Subcutaneous abdominal adipose tissue (tissue), 5 donors: ENCODE measurements around the gene HYAL1.
A peak's percentile ranks its signal among the peaks of the same experiment; 100 is the strongest.

ENCODE experiments used
- H3K27ac ChIP-seq: one replicate; pipeline ENCODE4 v1.7.0; 2013; ENCODE audit warnings: low read depth, mild to moderate bottlenecking, inconsistent platforms, low read length, moderate library complexity
- H3K27me3 ChIP-seq, 5 donors: one replicate each; pipeline ENCODE4 v1.7.0; 2013; ENCODE audit warnings: low read length in 5 of 5, inconsistent platforms in 1 of 5; ENCODE audit not compliant: control insufficient read depth in 5 of 5, insufficient read depth in 4 of 5
- H3K36me3 ChIP-seq, 5 donors: one replicate each; pipeline ENCODE4 v1.7.0; 2013; ENCODE audit warnings: low read length in 5 of 5; ENCODE audit not compliant: control insufficient read depth in 5 of 5, insufficient read depth in 5 of 5
- H3K4me1 ChIP-seq, 5 donors: one replicate each; pipeline ENCODE4 v1.7.0; 2013; ENCODE audit warnings: low read length in 5 of 5, mild to moderate bottlenecking in 3 of 5, moderate library complexity in 1 of 5; ENCODE audit not compliant: control insufficient read depth in 5 of 5, insufficient read depth in 5 of 5
- H3K4me3 ChIP-seq, 5 donors: one replicate each; pipeline ENCODE4 v1.7.0; 2013; ENCODE audit warnings: low read length in 5 of 5, low read depth in 1 of 5
- H3K9ac ChIP-seq, 5 donors: one replicate each; pipeline ENCODE4 v1.7.0; 2013; ENCODE audit warnings: low read length in 5 of 5, mild to moderate bottlenecking in 4 of 5, moderate library complexity in 3 of 5
- H3K9me3 ChIP-seq, 5 donors: one replicate each; pipeline ENCODE4 v1.7.0; 2013; ENCODE audit warnings: low read length in 5 of 5; ENCODE audit not compliant: control insufficient read depth in 5 of 5
- donor health status: healthy.
- donor health status: healthy.
- donor health status: healthy.
- donor health status: healthy.
- donor health status: healthy.

HYAL1 gene

GRCh38 chr3:50304601-50305000, 1.2 kb upstream of the HYAL1 start:
- H3K4me1 ChIP-seq: peaks cover 13 to 37% (median 27%) of the 10 kb centered on the region in 5 donors
- H3K27me3 ChIP-seq: no peaks in the 10 kb centered on the region
- no peaks in the 10 kb centered on the region for H3K9me3 ChIP-seq
- no peak overlapping the region for H3K27ac ChIP-seq
- H3K9ac ChIP-seq: no peak overlapping the region
- no peaks in the 10 kb centered on the region for H3K36me3 ChIP-seq
- no peak overlapping the region for H3K4me3 ChIP-seq

GRCh38 chr3:50302095-50303012, 1.0 kb downstream of the HYAL1 start:
- H3K36me3 ChIP-seq: peaks cover 0 to 2% (median 0%) of the 10 kb centered on the region in 5 donors
- peak overlapping the region in 2 of 5 donors; percentile 60 to 66 for H3K9ac ChIP-seq
- peak overlapping the region in 3 of 5 donors; percentile 38 to 49 (median 42) for H3K4me3 ChIP-seq
- H3K4me1 ChIP-seq: peaks cover 14 to 52% (median 41%) of the 10 kb centered on the region in 5 donors
- H3K27ac ChIP-seq: peak overlapping the region; percentile 57
- no peaks in the 10 kb centered on the region for H3K27me3 ChIP-seq
- H3K9me3 ChIP-seq: no peaks in the 10 kb centered on the region

- H3K36me3 ChIP-seq: peaks cover 0 to 7% (median 4%) of the 10 kb centered on the region in 5 donors
- H3K9me3 ChIP-seq: no peaks in the 10 kb centered on the region
- H3K4me3 ChIP-seq: peak overlapping the region in 3 of 5 donors; percentile 62 to 72 (median 69)
- peak overlapping the region; percentile 94 for H3K27ac ChIP-seq
- H3K9ac ChIP-seq: peak overlapping the region in 2 of 5 donors; percentile 73 to 81
- no peaks in the 10 kb centered on the region for H3K27me3 ChIP-seq
- peaks cover 14 to 52% (median 41%) of the 10 kb centered on the region in 5 donors for H3K4me1 ChIP-seq
These were observed 2.6 kb downstream of the HYAL1 start for GRCh38 chr3:50300681-50301254.

GRCh38 chr3:50299929-50300680, 3.3 kb downstream of the HYAL1 start:
- Histone ChIP-seq H3K27ac (peak overlapping the region; percentile 94), H3K27me3 (no peaks in the 10 kb centered on the region), H3K4me1 (peaks cover 14 to 52% (median 41%) of the 10 kb centered on the region in 5 donors), H3K9ac (peak overlapping the region; percentile 73 to 93 (median 78)), H3K9me3 (no peaks in the 10 kb centered on the region), H3K4me3 (peak overlapping the region; percentile 62 to 86 (median 72)), H3K36me3 (peaks cover 0 to 7% (median 4%) of the 10 kb centered on the region in 5 donors)

- peak overlapping the region; percentile 62 to 86 (median 72) for H3K4me3 ChIP-seq
- H3K4me1 ChIP-seq: peaks cover 14 to 52% (median 41%) of the 10 kb centered on the region in 5 donors
- H3K36me3 ChIP-seq: peaks cover 0 to 7% (median 4%) of the 10 kb centered on the region in 5 donors
- peak overlapping the region; percentile 94 for H3K27ac ChIP-seq
- peak overlapping the region; percentile 73 to 93 (median 78) for H3K9ac ChIP-seq
- H3K9me3 ChIP-seq: no peaks in the 10 kb centered on the region
- no peaks in the 10 kb centered on the region for H3K27me3 ChIP-seq
These were observed 3.8 kb downstream of the HYAL1 start for GRCh38 chr3:50299638-50299928.

GRCh38 chr3:50298836-50299637, 4.3 kb downstream of the HYAL1 start, which contains the start of the genes HYAL3 and NAA80:
HYAL3 (minus strand) TSS chr3:50299405; CDS start chr3:50295602, 3,803 bp downstream.
NAA80 (minus strand) TSS chr3:50299405; CDS start chr3:50297463, 1,942 bp downstream.
- peaks cover 14 to 52% (median 41%) of the 10 kb centered on the region in 5 donors for H3K4me1 ChIP-seq

GRCh38 chr3:50297896-50298725, 5.3 kb downstream of the HYAL1 start:
- no peaks in the 10 kb centered on the region for H3K9me3 ChIP-seq
- H3K27me3 ChIP-seq: no peaks in the 10 kb centered on the region
- peak overlapping the region; percentile 77 for H3K27ac ChIP-seq
- H3K4me3 ChIP-seq: peak overlapping the region; percentile 61 to 91 (median 88)
- peak overlapping the region in 4 of 5 donors; percentile 66 to 87 (median 76) for H3K9ac ChIP-seq
- peaks cover 0 to 7% (median 4%) of the 10 kb centered on the region in 5 donors for H3K36me3 ChIP-seq
- H3K4me1 ChIP-seq: peaks cover 14 to 50% (median 42%) of the 10 kb centered on the region in 5 donors

More at GRCh38 chr3:50298836-50299637, 4.3 kb downstream of the HYAL1 start, which contains the start of the genes HYAL3 and NAA80:
- Histone ChIP-seq H3K4me3 (peak within 1 kb of the TSS; percentile 72 to 91 (median 88)), H3K36me3 (peaks cover 0 to 7% (median 4%) of the 10 kb centered on the region in 5 donors), H3K27ac (peak within 1 kb of the TSS; percentile 94), H3K9ac (peak within 1 kb of the TSS; percentile 77 to 93 (median 81)), H3K9me3 (no peaks in the 10 kb centered on the region), H3K27me3 (no peaks in the 10 kb centered on the region)

GRCh38 chr3:50297384-50297775, 6.0 kb downstream of the HYAL1 start:
- Histone ChIP-seq H3K4me1 (peaks cover 14 to 50% (median 41%) of the 10 kb centered on the region in 5 donors), H3K4me3 (no peak overlapping the region), H3K9me3 (no peaks in the 10 kb centered on the region), H3K27ac (no peak overlapping the region), H3K9ac (no peak overlapping the region), H3K36me3 (peaks cover 0 to 7% (median 4%) of the 10 kb centered on the region in 5 donors), H3K27me3 (no peaks in the 10 kb centered on the region)
